ENCODE measurements around the gene ADAR. TPM values are rescaled to one million over a fixed set of nuclear protein-coding genes. Genes with fewer than 3 reads are reported as not detected.
A peak's percentile ranks its signal among the peaks of the same experiment; 100 is the strongest.

Gene ADAR
- total and polyA plus RNA-seq, 2 donors (not counting 3 experiments of a cell fraction or from before 2014, with no cell fraction given): 88.2 to 141 TPM

- H3K9me1 ChIP-seq (replicated peaks; ENCODE audit: control insufficient read depth, extremely low read depth, insufficient read depth, low read length): no peaks in the 10 kb centered on the region
- H3K9me3 ChIP-seq (replicated peaks; ENCODE audit: control insufficient read depth, insufficient read depth, low read length): no peaks in the 10 kb centered on the region
- no peak for DNase-seq (ENCODE audit: low read depth, low spot score)
- no peaks in the 10 kb centered on the region for H4K20me1 ChIP-seq (replicated peaks; ENCODE audit: control insufficient read depth, extremely low read depth, insufficient read depth, low read length)
- peaks cover 21 to 28% of the 10 kb centered on the region in 2 experiments for H3K36me3 ChIP-seq (ENCODE audit: control insufficient read depth in 2 of 2, extremely low read depth in 1 of 2, insufficient read depth in 2 of 2, low read length in 2 of 2)
- no peaks in the 10 kb centered on the region for H3K79me2 ChIP-seq (ENCODE audit: control insufficient read depth, insufficient read depth, low read length)
- H3K9ac ChIP-seq (replicated peaks; ENCODE audit: extremely low read depth, insufficient read depth, low read length): no peak overlapping the region
- BruUV-seq (replicated peaks): no TSS peak
- H3K27me3 ChIP-seq (ENCODE audit: control insufficient read depth in 2 of 2, insufficient read depth in 2 of 2, low read length in 2 of 2): no peaks in the 10 kb centered on the region
- CTCF ChIA-PET: interaction anchor here (0.6 to 7.4 kb wide), 59 partner anchors 9 to 627 kb away, joined by 3 to 489 read pairs (median 5); partner anchors contain the start of genes ATP8B2, IL6R, SHE and TDRD10
- dilution Hi-C loops (cut with MboI; ENCODE audit: extremely low pct_ligation_motif_present, low sequenced_read_pairs): no loop called here
- no peak overlapping the region for H3K27ac ChIP-seq (ENCODE audit: insufficient read depth, low read depth, low read length)
- no peak overlapping the region for H3K4me2 ChIP-seq (ENCODE audit: insufficient read depth, low read length)
- no peak for FAIRE-seq
- no peak overlapping the region for H3K4me3 ChIP-seq (replicated peaks in 1 of 3; ENCODE audit: insufficient read depth in 1 of 3, low read depth in 1 of 3, low read length in 3 of 3)
- intact Hi-C loops (cut with micrococcal nuclease): loop anchor here (2.0 kb wide), 1 partner anchor 220 kb away; no protein-coding TSS in a partner anchor
- peaks cover 6% of the 10 kb centered on the region for H3K4me1 ChIP-seq (ENCODE audit: control insufficient read depth, extremely low read depth, insufficient read depth, low read length)
- POLR2A ChIA-PET: interaction anchor here (1.0 to 2.0 kb wide), 4 partner anchors 50 to 68 kb away, joined by 4 to 16 read pairs (median 7); no protein-coding TSS in a partner anchor
- no peak for TF ChIP-seq JUN (IDR thresholded peaks at IDR 0.05; ENCODE audit: borderline replicate concordance, insufficient read depth, insufficient read length, low read depth)
- H2AFZ ChIP-seq (ENCODE audit: low read depth, low read length): no peak overlapping the region
Measured at GRCh38 chr1:154547105-154547732, 60.8 kb downstream of the ADAR start.

DNA sequence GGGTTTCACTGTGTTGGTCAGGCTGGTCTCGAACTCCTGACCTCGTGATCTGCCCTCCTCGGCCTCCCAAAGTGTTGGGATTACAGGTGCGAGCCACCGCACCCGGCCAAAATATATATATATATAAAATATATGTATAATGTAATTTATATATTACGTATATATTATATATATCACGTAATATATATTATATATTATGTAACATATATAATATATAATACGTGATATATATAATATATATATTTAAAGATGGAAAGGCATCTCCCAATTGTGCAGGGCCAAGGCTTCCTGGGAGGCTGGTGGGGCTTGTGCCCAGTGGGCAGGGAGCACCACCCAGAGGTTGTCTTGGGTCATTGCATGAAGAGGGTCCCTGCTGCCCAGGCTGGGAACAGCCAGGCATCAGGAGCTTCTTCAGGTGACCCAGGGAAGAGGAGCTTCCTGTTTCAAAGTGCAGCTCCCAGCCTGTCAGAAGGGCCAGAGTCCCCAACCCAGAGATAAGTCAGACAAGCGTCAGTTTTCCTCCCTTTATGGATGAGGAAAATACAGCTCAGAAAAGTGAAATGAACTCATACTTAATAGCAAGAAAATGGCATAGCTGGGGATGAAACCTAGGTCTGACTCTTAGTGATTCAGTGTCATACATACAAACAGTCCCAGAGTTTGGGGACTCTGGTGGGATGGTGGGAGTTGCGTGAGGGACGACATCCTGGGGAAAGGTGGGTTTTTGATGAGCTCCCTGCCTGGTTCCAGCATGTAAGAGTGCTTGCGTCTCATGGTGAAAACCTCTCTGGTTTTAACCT, 61.5 kb downstream of the ADAR start:
- Histone ChIP-seq H2AFZ (ENCODE audit: low read depth, low read length) (no peak overlapping the region), H3K9ac (replicated peaks; ENCODE audit: extremely low read depth, insufficient read depth, low read length) (no peak overlapping the region), H3K4me3 (replicated peaks in 1 of 3; ENCODE audit: insufficient read depth in 1 of 3, low read depth in 1 of 3, low read length in 3 of 3) (no peak overlapping the region), H3K27me3 (ENCODE audit: control insufficient read depth in 2 of 2, insufficient read depth in 2 of 2, low read length in 2 of 2) (no peaks in the 10 kb centered on the region), H3K4me1 (ENCODE audit: control insufficient read depth, extremely low read depth, insufficient read depth, low read length) (peaks cover 6% of the 10 kb centered on the region), H4K20me1 (replicated peaks; ENCODE audit: control insufficient read depth, extremely low read depth, insufficient read depth, low read length) (no peaks in the 10 kb centered on the region), H3K4me2 (ENCODE audit: insufficient read depth, low read length) (no peak overlapping the region), H3K9me1 (replicated peaks; ENCODE audit: control insufficient read depth, extremely low read depth, insufficient read depth, low read length) (no peaks in the 10 kb centered on the region), H3K9me3 (replicated peaks; ENCODE audit: control insufficient read depth, insufficient read depth, low read length) (no peaks in the 10 kb centered on the region), H3K79me2 (ENCODE audit: control insufficient read depth, insufficient read depth, low read length) (no peaks in the 10 kb centered on the region), H3K27ac (ENCODE audit: insufficient read depth, low read depth, low read length) (no peak overlapping the region), H3K36me3 (ENCODE audit: control insufficient read depth in 2 of 2, extremely low read depth in 1 of 2, insufficient read depth in 2 of 2, low read length in 2 of 2) (peaks cover 16 to 20% of the 10 kb centered on the region in 2 experiments)
- intact Hi-C loops (cut with micrococcal nuclease): loop anchor here (1.0 to 2.0 kb wide), 6 partner anchors 49 to 220 kb away; partner anchors contain the start of gene IL6R
- no peak for TF ChIP-seq JUN (IDR thresholded peaks at IDR 0.05; ENCODE audit: borderline replicate concordance, insufficient read depth, insufficient read length, low read depth)
- no peak for TF ChIP-seq GATA2 (IDR thresholded peaks at IDR 0.05; ENCODE audit: insufficient read depth, insufficient read length, low read depth, low read length)
- TF ChIP-seq FOS (IDR thresholded peaks at IDR 0.05; ENCODE audit: borderline replicate concordance, insufficient read depth, low read length): no peak
- no peak for TF ChIP-seq POLR2AphosphoS5 (IDR thresholded peaks at IDR 0.05; ENCODE audit: insufficient read depth, low read depth, low read length)
- TF ChIP-seq, protein P1, sequence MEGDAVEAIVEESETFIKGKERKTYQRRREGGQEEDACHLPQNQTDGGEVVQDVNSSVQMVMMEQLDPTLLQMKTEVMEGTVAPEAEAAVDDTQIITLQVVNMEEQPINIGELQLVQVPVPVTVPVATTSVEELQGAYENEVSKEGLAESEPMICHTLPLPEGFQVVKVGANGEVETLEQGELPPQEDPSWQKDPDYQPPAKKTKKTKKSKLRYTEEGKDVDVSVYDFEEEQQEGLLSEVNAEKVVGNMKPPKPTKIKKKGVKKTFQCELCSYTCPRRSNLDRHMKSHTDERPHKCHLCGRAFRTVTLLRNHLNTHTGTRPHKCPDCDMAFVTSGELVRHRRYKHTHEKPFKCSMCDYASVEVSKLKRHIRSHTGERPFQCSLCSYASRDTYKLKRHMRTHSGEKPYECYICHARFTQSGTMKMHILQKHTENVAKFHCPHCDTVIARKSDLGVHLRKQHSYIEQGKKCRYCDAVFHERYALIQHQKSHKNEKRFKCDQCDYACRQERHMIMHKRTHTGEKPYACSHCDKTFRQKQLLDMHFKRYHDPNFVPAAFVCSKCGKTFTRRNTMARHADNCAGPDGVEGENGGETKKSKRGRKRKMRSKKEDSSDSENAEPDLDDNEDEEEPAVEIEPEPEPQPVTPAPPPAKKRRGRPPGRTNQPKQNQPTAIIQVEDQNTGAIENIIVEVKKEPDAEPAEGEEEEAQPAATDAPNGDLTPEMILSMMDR (IDR thresholded peaks at IDR 0.05; ENCODE audit: extremely low read depth in 1 of 2, insufficient read depth in 1 of 2, low read depth in 1 of 2, low read length in 2 of 2): peak; percentile 74 to 88
- peak; percentile 73 for DNase-seq (ENCODE audit: low read depth, low spot score)
- CTCF ChIA-PET: interaction anchor here (0.6 to 7.4 kb wide), 60 partner anchors 9 to 628 kb away, joined by 3 to 489 read pairs (median 5); partner anchors contain the start of genes ATP8B2, IL6R, SHE and TDRD10
- no TSS peak for BruUV-seq (replicated peaks)
- FAIRE-seq: peak; percentile 83
- dilution Hi-C loops (cut with MboI; ENCODE audit: extremely low pct_ligation_motif_present, low sequenced_read_pairs): no loop called here
- POLR2A ChIA-PET: interaction anchor here (1.0 to 2.0 kb wide), 4 partner anchors 49 to 68 kb away, joined by 4 to 16 read pairs (median 7); no protein-coding TSS in a partner anchor

Data from endothelial cell of umbilical vein (primary cell).